OCI-LY1 (cell line): ENCODE data around the gene EPO.

Source experiments
- H2AFZ ChIP-seq: fragments of 200-600 bp; sonication (generic), shearing (Covaris generic); 2 replicates; pipeline ENCODE4 v1.6.0; 2014; ENCODE audit warnings: antibody characterized with exemption, mild to moderate bottlenecking, low read length
- H3F3A ChIP-seq: fragments of 200-600 bp; sonication (generic), shearing (Covaris generic); 2 replicates; pipeline ENCODE4 v1.6.0; 2014; ENCODE audit warnings: mild to moderate bottlenecking, antibody characterized with exemption, low read length, moderate library complexity; ENCODE audit not compliant: insufficient read depth
- H3K27ac ChIP-seq: fragments of 200-600 bp; sonication (generic); 2 replicates; pipeline ENCODE4 v1.5.1; 2014; ENCODE audit warnings: low read length, mixed run types, mild to moderate bottlenecking, low read depth; ENCODE audit not compliant: poor library complexity, severe bottlenecking
- H3K27me3 ChIP-seq: fragments of 200-600 bp; sonication (generic); 2 replicates; pipeline ENCODE4 v1.6.0; 2014; ENCODE audit warnings: antibody characterized with exemption, mild to moderate bottlenecking, low read length, moderate library complexity; ENCODE audit not compliant: insufficient read depth
- H3K36me3 ChIP-seq: fragments of 200-600 bp; sonication (generic); 2 replicates; pipeline ENCODE4 v1.6.1; 2014; ENCODE audit warnings: mild to moderate bottlenecking, antibody characterized with exemption, low read length, moderate library complexity, mixed read lengths; ENCODE audit not compliant: insufficient read depth
- H3K4me1 ChIP-seq: fragments of 200-600 bp; sonication (generic); 2 replicates; pipeline ENCODE4 v1.5.1; 2014; ENCODE audit warnings: mild to moderate bottlenecking, low read length, moderate library complexity; ENCODE audit not compliant: insufficient read depth, severe bottlenecking
- H3K4me2 ChIP-seq: fragments of 200-600 bp; sonication (generic), shearing (Covaris generic); 2 replicates; pipeline ENCODE4 v1.6.1; 2014; ENCODE audit warnings: low read length
- H3K4me3 ChIP-seq: fragments of 200-600 bp; sonication (generic); 2 replicates; pipeline ENCODE4 v1.5.1; 2014; ENCODE audit warnings: low read length, low read depth, mild to moderate bottlenecking, mixed read lengths; ENCODE audit not compliant: poor library complexity, severe bottlenecking
- H3K79me2 ChIP-seq: fragments of 200-600 bp; shearing (Covaris generic); 2 replicates; pipeline ENCODE4 v1.6.1; 2016; ENCODE audit warnings: mixed run types, low read length, mixed read lengths; ENCODE audit not compliant: insufficient read depth
- H3K9ac ChIP-seq: fragments of 200-600 bp; sonication (generic), shearing (Covaris generic); 2 replicates; pipeline ENCODE4 v1.6.1; 2014; ENCODE audit warnings: mild to moderate bottlenecking, low read length, mixed read lengths
- H3K9me2 ChIP-seq: fragments of 200-600 bp; sonication (generic), shearing (Covaris generic); 2 replicates; pipeline ENCODE4 v1.6.1; 2014; ENCODE audit warnings: low read depth, mild to moderate bottlenecking, low read length, mixed read lengths
- H3K9me3 ChIP-seq: fragments of 200-600 bp; shearing (Covaris generic); 2 replicates; pipeline ENCODE4 v1.6.1; 2014; ENCODE audit warnings: low read length, mixed read lengths
- H4K20me1 ChIP-seq: fragments of 200-600 bp; sonication (generic), shearing (Covaris generic); 2 replicates; pipeline ENCODE4 v1.6.0; 2016; ENCODE audit warnings: mild to moderate bottlenecking, low read length; ENCODE audit not compliant: insufficient read depth
- CTCF ChIP-seq: fragments of 200-600 bp; sonication (generic), shearing (Covaris generic); IDR thresholded peaks from 2 replicates; pipeline ENCODE4 v1.5.1; 2017; ENCODE audit warnings: mild to moderate bottlenecking, antibody characterized with exemption, low read length, moderate library complexity, mixed read lengths
- EZH2 ChIP-seq: fragments of 200-600 bp; sonication (generic), shearing (Covaris generic); IDR thresholded peaks from 2 replicates; pipeline ENCODE4 v1.8.0; 2017; ENCODE audit warnings: borderline replicate concordance, mixed run types, mild to moderate bottlenecking, antibody characterized with exemption, low read length, moderate library complexity, mixed read lengths

Gene EPO

GRCh38 chr7:100678291-100678984 lies 41.8 kb upstream of the EPO start:
- Histone ChIP-seq H3K4me1 (peaks cover 6% of the 10 kb centered on the region), H3F3A (no peaks in the 10 kb centered on the region), H3K9ac (no peak overlapping the region), H3K27ac (no peak overlapping the region), H3K79me2 (peaks cover 6% of the 10 kb centered on the region), H3K4me2 (no peak overlapping the region), H3K36me3 (peaks cover 70% of the 10 kb centered on the region), H3K9me2 (no peaks in the 10 kb centered on the region), H4K20me1 (no peaks in the 10 kb centered on the region), H2AFZ (no peak overlapping the region), H3K9me3 (no peaks in the 10 kb centered on the region), H3K4me3 (no peak overlapping the region), H3K27me3 (no peaks in the 10 kb centered on the region)
- TF ChIP-seq CTCF: no peak
- no peak for TF ChIP-seq EZH2

GRCh38 chr7:100679129-100679926 lies 40.9 kb upstream of the EPO start:
- Histone ChIP-seq H3K27me3 (no peaks in the 10 kb centered on the region), H3K27ac (no peak overlapping the region)

GRCh38 chr7:100679927-100680575 lies 40.2 kb upstream of the EPO start:
- Histone ChIP-seq H3K4me2 (no peak overlapping the region), H2AFZ (no peak overlapping the region), H4K20me1 (no peaks in the 10 kb centered on the region), H3K9ac (no peak overlapping the region), H3F3A (no peaks in the 10 kb centered on the region), H3K9me2 (no peaks in the 10 kb centered on the region), H3K9me3 (no peaks in the 10 kb centered on the region), H3K79me2 (no peaks in the 10 kb centered on the region), H3K4me1 (peaks cover 6% of the 10 kb centered on the region), H3K4me3 (no peak overlapping the region), H3K36me3 (peaks cover 86% of the 10 kb centered on the region), H3K27me3 (no peaks in the 10 kb centered on the region), H3K27ac (no peak overlapping the region)
- TF ChIP-seq CTCF (no peak), EZH2 (no peak)

More at GRCh38 chr7:100679129-100679926, 40.9 kb upstream of the EPO start:
- no peak overlapping the region for H2AFZ ChIP-seq
- H3F3A ChIP-seq: no peaks in the 10 kb centered on the region
- no peaks in the 10 kb centered on the region for H3K9me3 ChIP-seq
- H3K36me3 ChIP-seq: peaks cover 78% of the 10 kb centered on the region
- no peak overlapping the region for H3K9ac ChIP-seq
- TF ChIP-seq EZH2 (no peak), CTCF (no peak)
- no peak overlapping the region for H3K4me2 ChIP-seq
- no peak overlapping the region for H3K4me3 ChIP-seq
- peaks cover 6% of the 10 kb centered on the region for H3K4me1 ChIP-seq
- H3K79me2 ChIP-seq: peaks cover 4% of the 10 kb centered on the region
- H4K20me1 ChIP-seq: no peaks in the 10 kb centered on the region
- H3K9me2 ChIP-seq: no peaks in the 10 kb centered on the region
